HEK293T (cell line): Measurements from ENCODE around the gene ANO5.
A peak's percentile ranks its signal among the peaks of the same experiment; 100 is the strongest.

Experiments used
- CTCF ChIA-PET: fragments of 350-600 bp; formaldehyde crosslinking; extraction: SDS; loops from one replicate; lab custom pipeline; 2021; ENCODE audit warnings: antibody characterized with exemption, inconsistent platforms; lab: Yijun Ruan, JAX
- POLR2A ChIA-PET: fragments of 350-600 bp; formaldehyde crosslinking; extraction: SDS; loops from one replicate; lab custom pipeline; 2020; ENCODE audit warnings: antibody characterized with exemption, inconsistent platforms; lab: Yijun Ruan, JAX
- DNase-seq: peaks from one replicate; pipeline ENCODE4 v3.0.0; 2012; ENCODE audit warnings: mixed read lengths; ENCODE audit errors: extremely low spot score
- ARNT ChIP-seq: fragments of 450-650 bp; IDR thresholded peaks from 2 replicates; pipeline ENCODE4 v1.6.1; 2017; ENCODE audit warnings: mild to moderate bottlenecking
- BHLHE40 ChIP-seq: fragments of 450-650 bp; IDR thresholded peaks from 2 replicates; pipeline ENCODE4 v1.6.1; 2016; ENCODE audit warnings: mild to moderate bottlenecking, moderate library complexity, borderline replicate concordance
- CTBP1 ChIP-seq: fragments of 450-650 bp; IDR thresholded peaks from 2 replicates; pipeline ENCODE4 v1.6.1; 2016; ENCODE audit warnings: borderline replicate concordance
- ELF4 ChIP-seq: fragments of 450-650 bp; IDR thresholded peaks from 2 replicates; pipeline ENCODE4 v1.6.1; 2017; ENCODE audit warnings: antibody characterized with exemption
- FOXA1 ChIP-seq: fragments of 450-650 bp; IDR thresholded peaks from 2 replicates; pipeline ENCODE4 v1.6.1; 2016; ENCODE audit warnings: mild to moderate bottlenecking
- FOXK2 ChIP-seq: fragments of 450-650 bp; IDR thresholded peaks from 2 replicates; pipeline ENCODE4 v1.6.1; 2016; ENCODE audit warnings: mild to moderate bottlenecking
- FOXM1 ChIP-seq: fragments of 450-650 bp; IDR thresholded peaks from 2 replicates; pipeline ENCODE4 v1.6.1; 2017; ENCODE audit warnings: mild to moderate bottlenecking, borderline replicate concordance
- HDGF ChIP-seq: fragments of 450-650 bp; IDR thresholded peaks from 2 replicates; pipeline ENCODE4 v1.6.1; 2017; ENCODE audit warnings: antibody characterized with exemption, borderline replicate concordance
- L3MBTL2 ChIP-seq: fragments of 450-650 bp; conservative IDR thresholded peaks from 2 replicates; pipeline ENCODE4 v1.6.1; 2016; ENCODE audit warnings: mild to moderate bottlenecking
- LEF1 ChIP-seq: fragments of 450-650 bp; IDR thresholded peaks from 2 replicates; pipeline ENCODE4 v1.6.1; 2017; ENCODE audit warnings: mild to moderate bottlenecking, borderline replicate concordance
- NFRKB ChIP-seq: fragments of 450-650 bp; IDR thresholded peaks from 2 replicates; pipeline ENCODE4 v1.6.1; 2016; ENCODE audit warnings: mild to moderate bottlenecking, moderate library complexity
- PKNOX1 ChIP-seq: fragments of 450-650 bp; IDR thresholded peaks from 2 replicates; pipeline ENCODE4 v1.6.1; 2016
- SP1 ChIP-seq: fragments of 450-650 bp; IDR thresholded peaks from 2 replicates; pipeline ENCODE4 v1.6.1; 2017
- SUZ12 ChIP-seq: fragments of 450-650 bp; IDR thresholded peaks from 2 replicates; pipeline ENCODE4 v1.6.1; 2016; ENCODE audit warnings: mild to moderate bottlenecking
- TARDBP ChIP-seq: fragments of 450-650 bp; IDR thresholded peaks from 2 replicates; pipeline ENCODE4 v1.6.1; 2016
- ZNF384 ChIP-seq: fragments of 450-650 bp; IDR thresholded peaks from 2 replicates; pipeline ENCODE4 v1.6.1; 2016

The ANO5 gene

GRCh38 chr11:22189660-22190059, 3.2 kb upstream of the ANO5 start:
- ChIA-PET POLR2A (no interaction called here), CTCF (no interaction called here)

DNA sequence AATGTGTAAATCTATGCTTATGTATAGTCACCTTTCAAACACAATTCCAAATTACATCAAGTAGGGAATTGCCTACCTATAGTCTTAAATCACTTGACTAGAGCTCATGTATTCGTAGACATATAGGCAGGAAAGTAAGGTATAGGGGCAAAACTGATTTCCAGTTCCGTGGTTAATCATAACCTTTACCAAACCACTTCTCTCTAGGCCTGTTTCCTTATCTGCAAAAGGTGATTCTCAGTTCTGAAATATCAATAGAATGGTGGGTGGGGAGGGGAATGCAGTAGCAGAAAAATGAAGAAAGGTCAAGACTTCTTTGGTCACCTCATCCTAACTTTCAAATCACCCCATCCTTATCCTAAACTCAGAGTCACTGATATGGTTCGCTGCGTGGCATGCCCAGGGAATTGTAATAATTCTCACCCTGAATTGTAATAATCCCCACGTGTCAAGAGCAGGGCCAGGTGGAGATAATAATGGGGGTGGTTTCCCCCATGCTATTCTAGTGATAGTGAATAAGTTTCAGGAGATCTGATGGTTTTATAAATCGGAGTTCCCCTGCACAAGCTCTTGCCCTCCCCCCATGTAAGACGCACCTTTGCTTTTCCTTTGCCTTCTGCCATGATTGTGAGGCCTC, 1.9 kb upstream of the ANO5 start:
- ChIA-PET CTCF (interaction anchor here (0.9 kb wide), 1 partner anchor 597 kb away, joined by 3 read pairs; no protein-coding TSS in a partner anchor), POLR2A (no interaction called here)
- TF ChIP-seq FOXA1, result no peak
- no peak for TF ChIP-seq CTBP1
- TF ChIP-seq SUZ12, result no peak
- no peak for TF ChIP-seq LEF1
- no peak for TF ChIP-seq ARNT
- TF ChIP-seq ZNF384, result no peak
- TF ChIP-seq NFRKB, result no peak
- no peak for TF ChIP-seq SP1
- TF ChIP-seq ELF4, result no peak
- TF ChIP-seq BHLHE40, result no peak
- TF ChIP-seq HDGF, result no peak
- no peak for TF ChIP-seq FOXM1
- TF ChIP-seq TARDBP, result no peak
- TF ChIP-seq L3MBTL2, result no peak
- no peak for TF ChIP-seq FOXK2
- TF ChIP-seq PKNOX1, result no peak
- DNase-seq, result no peak

More at GRCh38 chr11:22189660-22190059, 3.2 kb upstream of the ANO5 start:
- TF ChIP-seq ZNF384 (no peak), PKNOX1 (no peak), CTBP1 (no peak), ELF4 (no peak), TARDBP (no peak), FOXM1 (no peak), L3MBTL2 (no peak), SUZ12 (no peak), FOXA1 (no peak), ARNT (no peak), BHLHE40 (no peak), HDGF (no peak), NFRKB (no peak), LEF1 (no peak), FOXK2 (no peak), SP1 (no peak)
- no peak for DNase-seq

GRCh38 chr11:22192289-22192641, 620 bp upstream of the ANO5 start:
- CTCF ChIA-PET, result interaction anchor here (0.6 to 0.8 kb wide), 2 partner anchors 11 to 21 kb away, joined by 3 read pairs; no protein-coding TSS in a partner anchor
- TF ChIP-seq TARDBP (no peak), HDGF (no peak), LEF1 (no peak), BHLHE40 (no peak), SP1 (no peak), CTBP1 (no peak), FOXA1 (no peak), PKNOX1 (no peak), ELF4 (no peak), ZNF384 (no peak), FOXK2 (no peak), SUZ12 (no peak), FOXM1 (no peak), NFRKB (no peak), L3MBTL2 (no peak), ARNT (no peak)
- DNase-seq, result peak; percentile 44
- POLR2A ChIA-PET, result interaction anchor here (2.7 kb wide), 1 partner anchor 11 kb away, joined by 7 read pairs; no protein-coding TSS in a partner anchor

- peak; percentile 37 for DNase-seq
- TF ChIP-seq L3MBTL2, result peak; percentile 55
- TF ChIP-seq FOXM1, result no peak
- ChIA-PET CTCF (no interaction called here), POLR2A (interaction anchor here (0.6 to 2.7 kb wide), 4 partner anchors 9 to 51 kb away, joined by 3 to 7 read pairs (median 4); no protein-coding TSS in a partner anchor)
Measured at GRCh38 chr11:22193348-22194051, 615 bp downstream of the ANO5 start.

- TF ChIP-seq FOXK2 (no peak), ELF4 (no peak), L3MBTL2 (no peak), SP1 (no peak), CTBP1 (no peak), TARDBP (no peak), LEF1 (no peak), ZNF384 (no peak), SUZ12 (no peak), PKNOX1 (no peak)
- no peak for DNase-seq
- CTCF ChIA-PET, result interaction anchor here (1.1 kb wide), 1 partner anchor 24 kb away, joined by 3 read pairs; no protein-coding TSS in a partner anchor
- POLR2A ChIA-PET, result interaction anchor here (2.7 kb wide), 1 partner anchor 9 kb away, joined by 7 read pairs; no protein-coding TSS in a partner anchor
Measured at GRCh38 chr11:22194306-22194705, 1.4 kb downstream of the ANO5 start.
